Fibroblast of skin of right quadriceps (primary cell): ENCODE measurements around the gene ERP29.

Source experiments
- DNase-seq: peaks from one replicate; pipeline ENCODE4 v3.0.0-alpha.2; 2013

The ERP29 gene

DNA sequence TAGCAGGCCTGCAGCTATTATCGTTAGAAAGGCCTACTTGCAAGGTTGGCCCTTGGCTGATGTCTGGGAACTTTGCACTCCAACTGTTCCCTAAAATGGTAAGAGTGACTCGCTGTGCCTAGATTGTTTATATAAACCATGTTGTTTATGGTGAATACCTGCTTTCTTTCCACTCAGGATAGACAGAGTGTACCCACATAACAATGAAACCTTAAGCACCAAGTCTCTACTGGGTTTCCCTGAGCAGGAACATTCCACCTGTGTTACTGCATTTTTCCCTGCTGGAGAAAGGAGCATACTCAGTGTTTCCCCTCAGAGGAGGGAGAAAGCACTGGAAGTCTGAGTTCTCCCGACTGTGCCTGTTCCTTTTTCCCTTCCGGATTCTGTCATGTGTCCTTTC is 32.8 kb downstream of the ERP29 start:
- DNase-seq = no peak

GRCh38 chr12:112049351-112049750 is 36.1 kb downstream of the ERP29 start:
- no peak for DNase-seq

DNA sequence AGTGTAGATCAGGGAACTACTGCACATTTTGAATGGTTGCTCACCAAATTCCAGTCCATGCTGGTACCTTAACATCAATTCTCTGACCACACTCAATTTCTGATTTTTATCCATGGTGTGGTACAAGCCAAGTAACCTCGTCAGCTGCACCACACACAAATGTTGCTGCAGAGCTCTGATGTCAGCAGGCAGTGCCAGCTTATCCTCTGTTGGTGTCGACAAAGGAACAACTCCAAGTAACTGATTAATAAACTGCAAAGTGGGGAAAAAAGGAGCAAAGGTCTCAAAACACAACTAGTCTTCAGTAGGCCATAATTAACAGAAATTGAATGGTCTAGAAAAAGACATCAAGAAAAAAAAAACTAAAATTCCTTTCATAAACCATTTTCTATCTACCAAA is 47.9 kb downstream of the ERP29 start:
- no peak for DNase-seq

- no peak for DNase-seq
Measured at GRCh38 chr12:112063273-112063672, 50.0 kb downstream of the ERP29 start.

GRCh38 chr12:112066566-112066965 is 53.3 kb downstream of the ERP29 start:
- no peak for DNase-seq
